PC-9 (cell line): ENCODE data around the gene CDKN2D. TPM values are rescaled to one million over a fixed set of nuclear protein-coding genes. Genes with fewer than 3 reads are reported as not detected.
"Not testable (repeated sequence)": the region's sequence is repeated elsewhere in the genome, so short reads cannot be mapped to it uniquely, and the experiment has no call there.

Experiments
- BruUV-seq: library from RNA; stranded (reverse); fragments of 400-500 nt; replicated peaks from 2 replicates; lab custom pipeline; 2021; lab: Mats Ljungman, UMichigan
- CTCF ChIA-PET: fragments of 300-600 bp; sonication (Branson Sonifier 250); formaldehyde crosslinking; loops from one replicate; lab custom pipeline; 2022; ENCODE audit warnings: antibody characterized with exemption; lab: Charles Lee
- POLR2A ChIA-PET: fragments of 300-600 bp; sonication (Branson Sonifier 250); formaldehyde crosslinking; loops from one replicate; lab custom pipeline; 2022; ENCODE audit warnings: antibody characterized with exemption; ENCODE audit not compliant: unreplicated experiment; lab: Charles Lee
- DNase-seq, 2 experiments: peaks; one replicate each; pipeline versions ENCODE4 v3.0.0 to v3.0.0-alpha.2; 2015 to 2022; ENCODE audit warnings: mixed read lengths in 1 of 2
- H2AFZ ChIP-seq: fragments of 200-600 bp; sonication (generic); 2 replicates; pipeline ENCODE4 v1.8.1; 2017; ENCODE audit warnings: antibody characterized with exemption
- H3F3A ChIP-seq: fragments of 200-600 bp; sonication (generic); 2 replicates; pipeline ENCODE4 v1.8.1; 2017; ENCODE audit warnings: antibody characterized with exemption, mild to moderate bottlenecking, low read depth; ENCODE audit not compliant: insufficient read depth
- H3K27ac ChIP-seq: fragments of 200-600 bp; sonication (generic); 2 replicates; pipeline ENCODE4 v1.6.1; 2016; ENCODE audit warnings: mixed run types
- H3K27me3 ChIP-seq: fragments of 200-600 bp; sonication (generic); 2 replicates; pipeline ENCODE4 v1.6.1; 2016; ENCODE audit warnings: low read depth, mixed run types; ENCODE audit not compliant: insufficient read depth
- H3K36me3 ChIP-seq: fragments of 200-600 bp; sonication (generic); 2 replicates; pipeline ENCODE4 v1.6.1; 2016; ENCODE audit warnings: low read depth, mixed run types
- H3K4me1 ChIP-seq: fragments of 200-600 bp; sonication (generic); replicated peaks from 2 replicates; pipeline ENCODE4 v1.6.1; 2016; ENCODE audit warnings: mixed run types; ENCODE audit not compliant: insufficient read depth
- H3K4me2 ChIP-seq: fragments of 200-600 bp; sonication (generic); 2 replicates; pipeline ENCODE4 v1.6.1; 2017; ENCODE audit warnings: mixed run types
- H3K4me3 ChIP-seq: fragments of 200-600 bp; sonication (generic); 2 replicates; pipeline ENCODE4 v1.6.1; 2016; ENCODE audit warnings: mixed run types
- H3K79me2 ChIP-seq: fragments of 200-600 bp; sonication (generic); 2 replicates; pipeline ENCODE4 v1.6.1; 2017; ENCODE audit warnings: low read depth, mixed run types
- H3K9me2 ChIP-seq: fragments of 200-600 bp; sonication (generic); 2 replicates; pipeline ENCODE4 v1.8.1; 2017; ENCODE audit warnings: mild to moderate bottlenecking; ENCODE audit not compliant: insufficient read depth
- H3K9me3 ChIP-seq: fragments of 200-600 bp; sonication (generic); 2 replicates; pipeline ENCODE4 v1.8.1; 2016; ENCODE audit warnings: low read depth; ENCODE audit not compliant: insufficient read depth
- H4K20me1 ChIP-seq: fragments of 200-600 bp; sonication (generic); 2 replicates; pipeline ENCODE4 v1.8.1; 2017; ENCODE audit not compliant: insufficient read depth
- EZH2 ChIP-seq: fragments of 200-600 bp; sonication (generic); IDR thresholded peaks from 2 replicates; pipeline ENCODE4 v1.8.0; 2017; ENCODE audit warnings: antibody characterized with exemption, low read depth
- intact Hi-C: fragments of 100-400 bp; cut with micrococcal nuclease; formaldehyde crosslinking; loops from one replicate; pipeline ENCODE4 v1.10.0; 2022; ENCODE audit not compliant: unreplicated experiment
- total RNA-seq: library from RNA; stranded (reverse); gene quantifications from 2 replicates; pipeline ENCODE4 v1.2.3, GENCODE V29; 2021
- TF ChIP-seq, protein P1 (sequence below): fragments of 200-600 bp; sonication (generic); conservative IDR thresholded peaks from 2 replicates; pipeline ENCODE4 v1.6.1; 2017; ENCODE audit warnings: mixed run types, antibody characterized with exemption, mild to moderate bottlenecking, moderate library complexity

Gene CDKN2D
- total RNA-seq, 1 experiment from 2014 or later = 8.3 TPM

DNA sequence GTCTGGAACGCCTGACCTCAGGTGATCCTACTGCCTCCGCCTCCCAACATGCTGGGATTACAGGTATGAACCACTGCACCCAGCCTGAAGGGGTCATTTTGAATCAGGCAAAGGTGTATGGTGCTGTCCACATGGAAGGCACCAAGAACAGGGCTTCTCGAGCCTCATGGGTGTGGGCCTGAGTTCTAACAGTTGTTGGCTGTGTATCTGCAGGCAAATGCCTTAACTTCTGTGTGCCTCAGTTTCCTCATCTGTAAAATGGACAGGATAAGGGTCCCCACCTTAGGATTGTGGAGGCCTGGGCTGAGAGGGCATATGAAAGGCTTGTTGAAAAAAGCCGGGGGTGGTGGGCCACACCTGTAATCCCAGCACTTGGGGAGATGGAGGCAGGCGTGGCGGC, 9.2 kb upstream of the CDKN2D start:
- no peaks in the 10 kb centered on the region for H3K4me1 ChIP-seq
- BruUV-seq = TSS peak; percentile 63
- no peaks in the 10 kb centered on the region for H3K27me3 ChIP-seq
- H3K4me3 ChIP-seq = no peak overlapping the region
- H3K27ac ChIP-seq = no peak overlapping the region
- no peaks in the 10 kb centered on the region for H3K9me2 ChIP-seq
- peaks cover 5% of the 10 kb centered on the region; the same call in 1 of the 2 replicates for H3K79me2 ChIP-seq
- intact Hi-C loops = loop anchor here (10.0 kb wide), 1 partner anchor 643 kb away; the partner anchor contains the start of gene OLFM2
- CTCF ChIA-PET = interaction anchor here (0.7 kb wide), 1 partner anchor 99 kb away, joined by 4 read pairs; no protein-coding TSS in a partner anchor
- H3K4me2 ChIP-seq = no peak overlapping the region
- H3F3A ChIP-seq = peaks cover 55% of the 10 kb centered on the region
- no peak for DNase-seq
- H3K36me3 ChIP-seq = peaks cover 27% of the 10 kb centered on the region
- H4K20me1 ChIP-seq = peaks cover 6% of the 10 kb centered on the region
- no peaks in the 10 kb centered on the region for H3K9me3 ChIP-seq
- TF ChIP-seq, protein P1, sequence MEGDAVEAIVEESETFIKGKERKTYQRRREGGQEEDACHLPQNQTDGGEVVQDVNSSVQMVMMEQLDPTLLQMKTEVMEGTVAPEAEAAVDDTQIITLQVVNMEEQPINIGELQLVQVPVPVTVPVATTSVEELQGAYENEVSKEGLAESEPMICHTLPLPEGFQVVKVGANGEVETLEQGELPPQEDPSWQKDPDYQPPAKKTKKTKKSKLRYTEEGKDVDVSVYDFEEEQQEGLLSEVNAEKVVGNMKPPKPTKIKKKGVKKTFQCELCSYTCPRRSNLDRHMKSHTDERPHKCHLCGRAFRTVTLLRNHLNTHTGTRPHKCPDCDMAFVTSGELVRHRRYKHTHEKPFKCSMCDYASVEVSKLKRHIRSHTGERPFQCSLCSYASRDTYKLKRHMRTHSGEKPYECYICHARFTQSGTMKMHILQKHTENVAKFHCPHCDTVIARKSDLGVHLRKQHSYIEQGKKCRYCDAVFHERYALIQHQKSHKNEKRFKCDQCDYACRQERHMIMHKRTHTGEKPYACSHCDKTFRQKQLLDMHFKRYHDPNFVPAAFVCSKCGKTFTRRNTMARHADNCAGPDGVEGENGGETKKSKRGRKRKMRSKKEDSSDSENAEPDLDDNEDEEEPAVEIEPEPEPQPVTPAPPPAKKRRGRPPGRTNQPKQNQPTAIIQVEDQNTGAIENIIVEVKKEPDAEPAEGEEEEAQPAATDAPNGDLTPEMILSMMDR = no peak
- no peak for TF ChIP-seq EZH2
- POLR2A ChIA-PET = interaction anchor here (0.6 to 0.7 kb wide), 2 partner anchors 122 to 166 kb away, joined by 7 to 33 read pairs; no protein-coding TSS in a partner anchor
- no peak overlapping the region for H2AFZ ChIP-seq

DNA sequence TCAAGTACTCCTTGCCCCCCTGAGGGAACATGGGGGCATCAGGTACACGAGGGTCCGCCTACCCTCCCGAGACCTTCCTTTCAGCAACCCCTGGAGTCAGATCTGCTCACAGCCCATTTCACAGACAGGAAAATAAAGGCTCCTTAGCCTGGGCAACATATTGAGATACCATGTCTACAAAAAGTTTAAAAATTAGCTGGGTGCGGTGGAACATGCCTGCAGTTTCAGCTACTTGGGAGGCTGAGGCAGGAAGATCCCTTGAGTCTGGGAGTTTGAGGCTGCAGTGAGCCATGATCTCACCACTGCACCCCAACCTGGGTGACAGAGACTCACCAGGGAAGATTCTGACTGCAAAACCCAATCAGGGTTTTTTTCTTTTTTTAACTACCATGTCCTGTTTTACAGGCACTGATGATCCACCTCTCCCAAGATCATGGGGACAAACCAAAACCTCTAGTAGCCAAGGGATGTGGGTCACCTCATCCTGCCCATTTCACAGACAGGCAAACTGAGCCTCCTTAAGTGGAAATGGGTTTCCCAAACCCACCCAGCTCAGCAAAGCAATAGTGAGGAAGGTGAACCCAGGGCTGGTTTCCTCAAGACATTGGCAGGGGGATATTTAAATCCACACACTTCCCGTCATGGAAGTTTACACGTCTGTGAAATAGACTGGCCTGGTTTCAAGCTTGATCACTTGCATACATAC, 6.4 kb upstream of the CDKN2D start:
- no peak overlapping the region for H3K4me2 ChIP-seq
- POLR2A ChIA-PET = no interaction called here
- no peak for TF ChIP-seq EZH2
- TF ChIP-seq, protein P1 = no peak
- no peak overlapping the region for H3K27ac ChIP-seq
- no peak overlapping the region for H3K4me3 ChIP-seq
- peaks cover 4% of the 10 kb centered on the region for H4K20me1 ChIP-seq
- no peaks in the 10 kb centered on the region for H3K9me2 ChIP-seq
- H3K27me3 ChIP-seq = no peaks in the 10 kb centered on the region
- BruUV-seq = TSS peak; percentile 20
- intact Hi-C loops = loop anchor here (10.0 kb wide), 1 partner anchor 640 kb away; the partner anchor contains the start of gene OLFM2
- peaks cover 14% of the 10 kb centered on the region for H3K36me3 ChIP-seq
- H3F3A ChIP-seq = peaks cover 46% of the 10 kb centered on the region
- DNase-seq = no peak
- H3K79me2 ChIP-seq = no peaks in the 10 kb centered on the region
- CTCF ChIA-PET = no interaction called here
- no peaks in the 10 kb centered on the region for H3K4me1 ChIP-seq
- no peak overlapping the region for H2AFZ ChIP-seq
- no peaks in the 10 kb centered on the region for H3K9me3 ChIP-seq

DNA sequence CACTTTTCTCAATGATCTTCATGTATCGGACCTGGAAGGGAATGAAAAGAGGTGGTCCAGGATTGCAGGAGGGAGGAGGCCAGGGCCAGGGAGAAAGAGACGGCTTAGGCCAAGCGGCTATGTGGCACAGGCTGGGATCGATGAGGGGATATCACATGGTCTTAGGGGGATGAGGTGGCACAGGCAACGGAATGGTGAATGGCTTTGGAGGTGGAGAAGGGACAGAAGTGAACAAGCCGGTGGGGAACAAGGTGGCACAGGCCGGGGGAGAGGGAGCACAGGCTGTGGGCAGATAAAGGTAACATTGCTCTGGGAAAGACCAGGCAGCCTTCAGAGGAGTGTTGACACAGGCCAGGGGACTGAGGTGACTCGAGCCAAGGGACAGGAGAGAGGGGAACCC, 5.7 kb upstream of the CDKN2D start:
- H3K4me2 ChIP-seq = no peak overlapping the region
- H3K9me2 ChIP-seq = no peaks in the 10 kb centered on the region
- TF ChIP-seq, protein P1 = no peak
- TF ChIP-seq EZH2 = no peak
- H2AFZ ChIP-seq = no peak overlapping the region
- H3K36me3 ChIP-seq = peaks cover 8% of the 10 kb centered on the region; the same call in 1 of the 2 replicates
- no peak for DNase-seq
- H4K20me1 ChIP-seq = peaks cover 4% of the 10 kb centered on the region
- H3K4me3 ChIP-seq = no peak overlapping the region
- peaks cover 45% of the 10 kb centered on the region for H3F3A ChIP-seq
- no peaks in the 10 kb centered on the region for H3K27me3 ChIP-seq
- CTCF ChIA-PET = no interaction called here
- H3K79me2 ChIP-seq = no peaks in the 10 kb centered on the region
- intact Hi-C loops = loop anchor here (10.0 kb wide), 1 partner anchor 640 kb away; the partner anchor contains the start of gene OLFM2
- H3K9me3 ChIP-seq = no peaks in the 10 kb centered on the region
- no peak overlapping the region for H3K27ac ChIP-seq
- POLR2A ChIA-PET = no interaction called here
- BruUV-seq = no TSS peak
- peaks cover 7% of the 10 kb centered on the region for H3K4me1 ChIP-seq

DNA sequence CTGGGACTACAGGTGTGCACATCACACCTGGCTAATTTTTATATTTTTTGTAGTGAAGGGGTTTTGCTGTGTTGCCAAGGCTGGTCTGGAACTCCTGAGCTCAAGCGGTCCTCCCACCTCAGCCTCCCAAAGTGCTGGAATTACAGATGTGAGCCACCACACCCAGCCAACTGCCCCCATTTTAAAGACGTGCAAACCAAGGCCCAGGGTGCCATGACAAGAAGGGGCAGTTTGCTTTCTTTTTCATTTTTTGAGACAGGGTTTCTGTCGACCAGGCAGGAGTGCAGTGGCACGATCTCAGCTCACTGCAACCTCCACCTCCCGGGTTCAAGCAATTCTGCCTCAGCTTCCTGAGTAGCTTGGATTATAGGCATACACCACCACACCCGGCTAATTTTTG, 5.0 kb upstream of the CDKN2D start:
- intact Hi-C loops = loop anchor here (10.0 kb wide), 1 partner anchor 639 kb away; the partner anchor contains the start of gene OLFM2
- CTCF ChIA-PET = interaction anchor here (0.5 to 1.3 kb wide), 2 partner anchors 47 to 74 kb away, joined by 6 to 27 read pairs; no protein-coding TSS in a partner anchor

More for the DNA sequence above, 5.0 kb upstream of the CDKN2D start:
- H2AFZ ChIP-seq, POLR2A ChIA-PET, H3K4me2 ChIP-seq, H4K20me1 ChIP-seq, H3K27ac ChIP-seq, H3K27me3 ChIP-seq, H3K9me3 ChIP-seq, H3K4me1 ChIP-seq, H3K9me2 ChIP-seq, H3K36me3 ChIP-seq, H3K79me2 ChIP-seq, H3K4me3 ChIP-seq, DNase-seq: not testable (repeated sequence)
- TSS peak; percentile 5 for BruUV-seq
- peaks cover 46% of the 10 kb centered on the region for H3F3A ChIP-seq
